Stimulated activated CD4-positive, alpha-beta T cell treated with anti-CD3 and anti-CD28 coated beads, Interleukin-1b, Interleukin-23, amount 100 ng/mL, for 48 hours (primary cell): Measurements from ENCODE around the gene HS3ST3A1.
"Not testable (repeated sequence)": the region's sequence is repeated elsewhere in the genome, so short reads cannot be mapped to it uniquely, and the experiment has no call there.

Experiments
- DNase-seq: peaks from one replicate; pipeline ENCODE4 v3.0.0-alpha.2; 2020

HS3ST3A1 gene

GRCh38 chr17:13534946-13535345 lies 66.8 kb downstream of the HS3ST3A1 start:
- no peak for DNase-seq

GRCh38 chr17:13531721-13532120 lies 70.0 kb downstream of the HS3ST3A1 start:
- DNase-seq = no peak

- no peak for DNase-seq
Measured at GRCh38 chr17:13525876-13526275, 75.9 kb downstream of the HS3ST3A1 start.

GRCh38 chr17:13523164-13523563 lies 78.6 kb downstream of the HS3ST3A1 start:
- DNase-seq = no peak

GRCh38 chr17:13522749-13523148 lies 79.0 kb downstream of the HS3ST3A1 start:
- no peak for DNase-seq

GRCh38 chr17:13521784-13522183 lies 79.9 kb downstream of the HS3ST3A1 start:
- DNase-seq = no peak

- no peak for DNase-seq
Measured at GRCh38 chr17:13520899-13521572, 80.7 kb downstream of the HS3ST3A1 start.

GRCh38 chr17:13518261-13519000 lies 83.3 kb downstream of the HS3ST3A1 start:
- DNase-seq = no peak

- no peak for DNase-seq
Measured at GRCh38 chr17:13513039-13513405, 88.7 kb downstream of the HS3ST3A1 start.

GRCh38 chr17:13510062-13510461 lies 91.7 kb downstream of the HS3ST3A1 start:
- no peak for DNase-seq

GRCh38 chr17:13509527-13509926 lies 92.2 kb downstream of the HS3ST3A1 start:
- DNase-seq = no peak

- DNase-seq = no peak
Measured at GRCh38 chr17:13508896-13509295, 92.8 kb downstream of the HS3ST3A1 start.

- DNase-seq = no peak
Measured at GRCh38 chr17:13503526-13503925, 98.2 kb downstream of the HS3ST3A1 start.

- no peak for DNase-seq
Measured at GRCh38 chr17:13502263-13502662, 99.5 kb downstream of the HS3ST3A1 start.

GRCh38 chr17:13500947-13501346 lies 100.8 kb downstream of the HS3ST3A1 start:
- DNase-seq = no peak

GRCh38 chr17:13498184-13498583 lies 103.5 kb downstream of the HS3ST3A1 start:
- no peak for DNase-seq

GRCh38 chr17:13496553-13497056 lies 105.1 kb downstream of the HS3ST3A1 start:
- not testable (repeated sequence) for DNase-seq

GRCh38 chr17:13495423-13495822 lies 106.3 kb downstream of the HS3ST3A1 start:
- DNase-seq = no peak

- DNase-seq = no peak
Measured at GRCh38 chr17:13492737-13493122, 109.0 kb downstream of the HS3ST3A1 start.

- DNase-seq = no peak
Measured at GRCh38 chr17:13491916-13492736, 109.6 kb downstream of the HS3ST3A1 start.

- DNase-seq = no peak
Measured at GRCh38 chr17:13491491-13491890, 110.2 kb downstream of the HS3ST3A1 start.

GRCh38 chr17:13490906-13491482 lies 110.7 kb downstream of the HS3ST3A1 start:
- DNase-seq = no peak

GRCh38 chr17:13490427-13490826 lies 111.3 kb downstream of the HS3ST3A1 start:
- no peak for DNase-seq
